Heart right ventricle (tissue), 16 donors: ENCODE data around the gene PIP5KL1. TPM values are rescaled to one million over a fixed set of nuclear protein-coding genes. Genes with fewer than 3 reads are reported as not detected.

Experiments used
- ATAC-seq, 8 donors: fragments of 200-7000 bp; cut with Tn5 transposase; one replicate each; pipeline ENCODE4 v1.9.1; 2020; ENCODE audit warnings: mild to moderate bottlenecking in 8 of 8, moderate library complexity in 8 of 8, moderate number of reproducible peaks in 1 of 8
- DNase-seq, 2 donors: peaks; one replicate each; pipeline ENCODE4 v3.0.0-alpha.2; 2020
- H3K27ac ChIP-seq, 10 donors: fragments of 200-600 bp; sonication (generic) in 2 of 10; one replicate each; pipeline versions ENCODE4 v1.5.0 to v1.8.0; 2020 to 2022; ENCODE audit warnings: mild to moderate bottlenecking in 3 of 10
- H3K27me3 ChIP-seq, 7 donors: fragments of 200-600 bp; one replicate each; pipeline ENCODE4 v1.8.0; 2021 to 2022; ENCODE audit warnings: mild to moderate bottlenecking in 2 of 7
- H3K36me3 ChIP-seq, 9 donors: fragments of 200-600 bp; sonication (generic) in 1 of 9; one replicate each; pipeline versions ENCODE4 v1.5.0 to v1.8.0; 2020 to 2022; ENCODE audit warnings: mild to moderate bottlenecking in 2 of 9
- H3K4me1 ChIP-seq, 9 donors: fragments of 200-600 bp; sonication (generic) in 1 of 9; one replicate each; pipeline versions ENCODE4 v1.5.0 to v1.8.0; 2020 to 2022; ENCODE audit warnings: mild to moderate bottlenecking in 4 of 9
- H3K4me3 ChIP-seq, 10 donors: fragments of 200-600 bp; sonication (generic) in 2 of 10; one replicate each; pipeline versions ENCODE4 v1.5.0 to v1.8.0; 2020 to 2022; ENCODE audit warnings: mild to moderate bottlenecking in 7 of 10, moderate library complexity in 2 of 10
- H3K9me3 ChIP-seq, 11 donors: fragments of 200-600 bp in 10 of 11; sonication (generic) in 2 of 11; one replicate each; pipeline versions ENCODE4 v1.5.0 to v1.8.0; 2013 to 2022; ENCODE audit warnings: mild to moderate bottlenecking in 2 of 11, control low read depth in 1 of 11, moderate library complexity in 1 of 11
- CTCF ChIP-seq, 9 donors: fragments of 200-600 bp; sonication (generic) in 2 of 9; IDR thresholded peaks; one replicate each; pipeline versions ENCODE4 v1.5.0 to v1.8.0; 2021 to 2022; ENCODE audit warnings: antibody characterized with exemption in 9 of 9, mild to moderate bottlenecking in 5 of 9, moderate library complexity in 1 of 9
- WGBS, 2 donors: extraction: QIAGEN DNeasy Blood & Tissue Kit; methylation state at CpG; one replicate each; pipeline ENCODE4 v1.1.7; 2013; ENCODE audit warnings: inconsistent platforms in 1 of 2; 5-methylcytosine and 5-hydroxymethylcytosine counted together
- intact Hi-C, 10 donors: fragments of 100-400 bp; cut with DNase I; formaldehyde crosslinking; loops; one replicate each; pipeline versions ENCODE4 v1.11.1 to v1.14.2; 2022
- polyA plus RNA-seq, 2 donors: library from polyadenylated mRNA; stranded (reverse); fragments of 200-250 nt; gene quantifications; one replicate each; pipeline ENCODE4 v1.2.3, GENCODE V29; 2013
- total RNA-seq, 10 donors: library from RNA; stranded (reverse); fragmentation: NEBNext Ultra II Directional in 3 of 10; extraction: Animal tissue kit (Norgen Biotek cat#: 25700) in 3 of 10; gene quantifications; one replicate each; pipeline versions ENCODE4 v1.2.1 to v1.2.4, GENCODE V29; 2021 to 2023
- donor health status: Arrhythmogenic right ventricular cardiomyopathy.
- donor health status: ischemic (EF 13 %, LVEDD 7.1; RV severe dilation, severe dysfunction).
- donor health status: healthy with polysubstance abuse.
- donor health status: DM: no; HTN: yes; CAD: no.
- donor health status: DM: no; HTN: no; CAD: no.
- donor health status: ischemic (EF 25% LVEDD 6.9; RV normal size, moderate dysfunction).
- donor health status: ischemic (EF 25% LVEDD 5.7; RV mildly dilated, moderate dysfunction).
- donor health status: healthy.
- donor health status: DM: yes; HTN: yes; CAD: no.
- donor health status: Ischemic cardiomyopathy.
- donor health status: ischemic (EF 35%, LVEDD 5.7; RV mildly dilated, moderate dysfunction).
- donor health status: nonischemic (EF 11% LVEDD 7.7; RV severe dilation, severe dysfunction).
- donor health status: DM: yes; HTN: yes; CAD: no.
- donor health status: PGD.
- donor health status: ischemic (EF 29% LVEDD 5.4; RV normal size, mild dysfunction).
- donor health status: nonischemic (EF 23%, LVEDD 6.1; RV moderate dilation, normal function).

PIP5KL1 gene
- total and polyA plus RNA-seq, 12 donors: 0.25 to 0.59 (median 0.46) TPM; not detected in 4

GRCh38 chr9:127937056-127937387 is 6.4 kb upstream of the PIP5KL1 start:
- DNase-seq: no peak
- Histone ChIP-seq H3K4me3 (peak overlapping the region; percentile 60 to 87 (median 76)), H3K9me3 (no peaks in the 10 kb centered on the region), H3K27ac (peak overlapping the region in 7 of 10 donors; percentile 52 to 88 (median 71)), H3K27me3 (no peaks in the 10 kb centered on the region), H3K36me3 (peaks cover 0 to 16% (median 0%) of the 10 kb centered on the region in 9 donors), H3K4me1 (peaks cover 15 to 33% (median 23%) of the 10 kb centered on the region in 9 donors)
- intact Hi-C loops: no loop called here
- 14 to 17% methylated on average over 7 of the region's 7 CpGs for WGBS, 2 donors
- TF ChIP-seq CTCF (IDR thresholded peaks at IDR 0.05): no peak
- ATAC-seq: no peak

- WGBS, 2 donors: 74 to 76% methylated on average over 14 of the region's 14 CpGs
- peaks cover 0 to under 1% (median 0%) of the 10 kb centered on the region in 7 donors for H3K27me3 ChIP-seq
- intact Hi-C loops: no loop called here
- H3K9me3 ChIP-seq: no peaks in the 10 kb centered on the region
- DNase-seq (peak in 1 of 2 donors; percentile 8), ATAC-seq (no peak)
- peak overlapping the region in 1 of 10 donors; percentile 88 for H3K27ac ChIP-seq
- peaks cover 18 to 37% (median 25%) of the 10 kb centered on the region in 9 donors for H3K4me1 ChIP-seq
- H3K36me3 ChIP-seq: peaks cover 0 to 10% (median 0%) of the 10 kb centered on the region in 9 donors
- TF ChIP-seq CTCF (IDR thresholded peaks at IDR 0.05): no peak
- peak overlapping the region in 7 of 10 donors; percentile 60 to 87 (median 76) for H3K4me3 ChIP-seq
Observed at GRCh38 chr9:127936347-127936852, 5.8 kb upstream of the PIP5KL1 start.

GRCh38 chr9:127935765-127936221 is 5.2 kb upstream of the PIP5KL1 start:
- intact Hi-C loops: no loop called here
- Histone ChIP-seq H3K27me3 (peaks cover 0 to 7% (median 0%) of the 10 kb centered on the region in 7 donors), H3K4me3 (peak overlapping the region in 1 of 10 donors; percentile 81), H3K4me1 (peaks cover 23 to 43% (median 31%) of the 10 kb centered on the region in 9 donors), H3K27ac (no peak overlapping the region), H3K9me3 (no peaks in the 10 kb centered on the region), H3K36me3 (peaks cover 0 to 10% (median 0%) of the 10 kb centered on the region in 9 donors)
- DNase-seq (peak in 1 of 2 donors; percentile 3), ATAC-seq (no peak)
- WGBS, 2 donors: 85% methylated on average over 4 of the region's 4 CpGs
- no peak for TF ChIP-seq CTCF (IDR thresholded peaks at IDR 0.05)

GRCh38 chr9:127934986-127935385 is 4.4 kb upstream of the PIP5KL1 start:
- Histone ChIP-seq H3K27ac (no peak overlapping the region), H3K9me3 (no peaks in the 10 kb centered on the region), H3K36me3 (peaks cover 0 to 10% (median 0%) of the 10 kb centered on the region in 9 donors), H3K4me1 (peaks cover 28 to 51% (median 37%) of the 10 kb centered on the region in 9 donors), H3K27me3 (peaks cover 0 to 15% (median 0%) of the 10 kb centered on the region in 7 donors), H3K4me3 (no peak overlapping the region)
- intact Hi-C loops: no loop called here
- 72 to 79% methylated on average over 11 of the region's 11 CpGs for WGBS, 2 donors
- no peak for ATAC-seq
- no peak for TF ChIP-seq CTCF (IDR thresholded peaks at IDR 0.05)
- peak in 1 of 2 donors; percentile 10 for DNase-seq
